Measurements from ENCODE around the gene PRC1. TPM values are rescaled to one million over a fixed set of nuclear protein-coding genes. Genes with fewer than 3 reads are reported as not detected.

PRC1 gene
- total and polyA plus RNA-seq, 2 of the 13 experiments (the other 11 are each of a cell fraction or from before 2014, with no cell fraction given) = 137 to 162 TPM

DNA sequence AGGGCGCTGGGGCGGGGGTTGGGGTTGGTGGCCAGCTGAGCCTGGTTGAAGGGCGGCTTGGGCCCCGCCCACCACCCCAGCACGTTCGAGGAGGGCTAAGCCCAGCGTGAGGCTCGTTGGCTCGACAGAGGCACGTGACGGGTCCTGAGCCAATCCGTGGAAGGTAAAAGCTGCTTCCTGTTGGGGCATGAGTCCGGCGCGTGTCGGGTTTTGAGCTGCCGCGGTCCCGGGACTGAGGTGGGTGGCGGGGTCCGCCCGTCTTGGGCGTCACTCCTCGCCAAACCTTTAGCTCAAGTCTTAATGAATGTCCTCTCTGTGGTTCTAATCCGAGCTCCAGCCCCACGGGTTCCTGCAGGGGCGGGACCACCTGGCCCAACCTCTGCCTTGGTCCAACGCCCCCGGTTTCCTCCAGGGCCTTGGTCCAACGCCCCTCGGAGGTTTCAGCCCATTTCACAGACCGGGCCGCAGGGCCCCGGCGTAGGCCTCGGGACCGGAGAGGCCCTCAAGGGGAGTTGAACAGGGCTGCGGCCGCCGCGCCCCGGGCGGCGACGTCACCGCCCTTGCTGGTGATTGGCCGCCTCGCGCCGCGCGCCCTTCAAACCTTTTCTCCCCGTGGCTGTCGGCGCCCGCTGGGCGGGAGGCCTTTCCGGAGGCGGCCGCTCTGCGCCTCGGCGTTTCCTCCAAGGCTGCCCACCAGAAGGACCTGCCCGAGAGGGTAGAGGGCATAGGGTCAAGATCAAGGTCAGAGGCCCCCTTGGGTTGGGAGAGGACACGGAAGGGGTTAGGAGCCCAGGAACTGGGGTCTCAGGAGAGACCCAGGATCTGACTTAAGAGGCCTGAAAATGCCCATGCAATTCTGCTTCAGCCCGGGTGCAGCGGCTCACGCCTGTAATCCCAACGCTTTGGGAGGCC, 39.4 kb downstream of the PRC1 start, which contains the start of gene RCCD1 (continued):
- no peak for TF ChIP-seq CEBPB (IDR thresholded peaks at IDR 0.05; ENCODE audit: borderline replicate concordance, low read depth, low read length)
- no peak for TF ChIP-seq PAWR (CRISPR knock-in tag; IDR thresholded peaks at IDR 0.05; ENCODE audit: borderline replicate concordance)
- peak; percentile 84 for TF ChIP-seq KLF12 (CRISPR knock-in tag; IDR thresholded peaks at IDR 0.05; ENCODE audit: borderline replicate concordance)
- peak; percentile 67 for TF ChIP-seq RXRA (CRISPR knock-in tag; IDR thresholded peaks at IDR 0.05)
- TF ChIP-seq ZNF83 (CRISPR knock-in tag; IDR thresholded peaks at IDR 0.05; ENCODE audit: borderline replicate concordance) = no peak
- TF ChIP-seq, protein P1, sequence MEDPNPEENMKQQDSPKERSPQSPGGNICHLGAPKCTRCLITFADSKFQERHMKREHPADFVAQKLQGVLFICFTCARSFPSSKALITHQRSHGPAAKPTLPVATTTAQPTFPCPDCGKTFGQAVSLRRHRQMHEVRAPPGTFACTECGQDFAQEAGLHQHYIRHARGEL (CRISPR knock-in tag; IDR thresholded peaks at IDR 0.05) = no peak
- peak; percentile 36; the same call in 1 of the 2 replicates for TF ChIP-seq RXRB (CRISPR knock-in tag; IDR thresholded peaks at IDR 0.05; ENCODE audit: borderline replicate concordance)
- peak; percentile 83; the same call in 1 of the 2 replicates for TF ChIP-seq GLI4 (CRISPR knock-in tag; IDR thresholded peaks at IDR 0.05; ENCODE audit: borderline replicate concordance)
- TF ChIP-seq, protein P2, sequence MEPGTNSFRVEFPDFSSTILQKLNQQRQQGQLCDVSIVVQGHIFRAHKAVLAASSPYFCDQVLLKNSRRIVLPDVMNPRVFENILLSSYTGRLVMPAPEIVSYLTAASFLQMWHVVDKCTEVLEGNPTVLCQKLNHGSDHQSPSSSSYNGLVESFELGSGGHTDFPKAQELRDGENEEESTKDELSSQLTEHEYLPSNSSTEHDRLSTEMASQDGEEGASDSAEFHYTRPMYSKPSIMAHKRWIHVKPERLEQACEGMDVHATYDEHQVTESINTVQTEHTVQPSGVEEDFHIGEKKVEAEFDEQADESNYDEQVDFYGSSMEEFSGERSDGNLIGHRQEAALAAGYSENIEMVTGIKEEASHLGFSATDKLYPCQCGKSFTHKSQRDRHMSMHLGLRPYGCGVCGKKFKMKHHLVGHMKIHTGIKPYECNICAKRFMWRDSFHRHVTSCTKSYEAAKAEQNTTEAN (CRISPR knock-in tag; conservative IDR thresholded peaks at IDR 0.05) = peak; percentile 74
- TF ChIP-seq HCFC1 (IDR thresholded peaks at IDR 0.05; ENCODE audit: low read depth, low read length) = no peak
- peak; percentile 93 for TF ChIP-seq ZFP36L1 (CRISPR knock-in tag; IDR thresholded peaks at IDR 0.05)
- TF ChIP-seq SIX4 (CRISPR knock-in tag; IDR thresholded peaks at IDR 0.05) = no peak
- TF ChIP-seq, protein P3, sequence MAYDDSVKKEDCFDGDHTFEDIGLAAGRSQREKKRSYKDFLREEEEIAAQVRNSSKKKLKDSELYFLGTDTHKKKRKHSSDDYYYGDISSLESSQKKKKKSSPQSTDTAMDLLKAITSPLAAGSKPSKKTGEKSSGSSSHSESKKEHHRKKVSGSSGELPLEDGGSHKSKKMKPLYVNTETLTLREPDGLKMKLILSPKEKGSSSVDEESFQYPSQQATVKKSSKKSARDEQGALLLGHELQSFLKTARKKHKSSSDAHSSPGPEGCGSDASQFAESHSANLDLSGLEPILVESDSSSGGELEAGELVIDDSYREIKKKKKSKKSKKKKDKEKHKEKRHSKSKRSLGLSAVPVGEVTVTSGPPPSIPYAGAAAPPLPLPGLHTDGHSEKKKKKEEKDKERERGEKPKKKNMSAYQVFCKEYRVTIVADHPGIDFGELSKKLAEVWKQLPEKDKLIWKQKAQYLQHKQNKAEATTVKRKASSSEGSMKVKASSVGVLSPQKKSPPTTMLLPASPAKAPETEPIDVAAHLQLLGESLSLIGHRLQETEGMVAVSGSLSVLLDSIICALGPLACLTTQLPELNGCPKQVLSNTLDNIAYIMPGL (CRISPR knock-in tag; IDR thresholded peaks at IDR 0.05; ENCODE audit: borderline replicate concordance in 1 of 2, low read depth in 1 of 2) = peak in 1 of 2 experiments; percentile 56; a peak in 1 of 4 replicates
- no peak for TF ChIP-seq ELF4 (CRISPR knock-in tag; IDR thresholded peaks at IDR 0.05; ENCODE audit: borderline replicate concordance)
- no peak for TF ChIP-seq RBM39 (IDR thresholded peaks at IDR 0.05; ENCODE audit: low read depth, low read length, poor library complexity, severe bottlenecking)
- TF ChIP-seq ZFP41 (CRISPR knock-in tag; IDR thresholded peaks at IDR 0.05; ENCODE audit: borderline replicate concordance) = peak; percentile 74; the same call in 1 of the 2 replicates
- no peak for TF ChIP-seq HNF4G (IDR thresholded peaks at IDR 0.05; ENCODE audit: borderline replicate concordance, low read depth, low read length)
- 0 out of 2 replicates have a peak, but pooled peaks have one; percentile 49 for TF ChIP-seq HNF4G (CRISPR knock-in tag; IDR thresholded peaks at IDR 0.05; ENCODE audit: borderline replicate concordance, low read depth)
- TF ChIP-seq ZNF138 (CRISPR knock-in tag; IDR thresholded peaks at IDR 0.05; ENCODE audit: low read depth) = 0 out of 2 replicates have a peak, but pooled peaks have one; percentile 48
- no peak; the same call in 1 of the 2 replicates for TF ChIP-seq SMAD1 (CRISPR knock-in tag; IDR thresholded peaks at IDR 0.05; ENCODE audit: borderline replicate concordance, low read depth)
- TF ChIP-seq NFRKB (IDR thresholded peaks at IDR 0.05) = no peak
- TF ChIP-seq TCF7L2 (IDR thresholded peaks at IDR 0.05; ENCODE audit: low read depth, low read length) = no peak
- peak; percentile 77; the same call in 1 of the 2 replicates for TF ChIP-seq NR1H2 (CRISPR knock-in tag; IDR thresholded peaks at IDR 0.05; ENCODE audit: borderline replicate concordance, low read depth)
- TF ChIP-seq ZFP36L2 (CRISPR knock-in tag; IDR thresholded peaks at IDR 0.05) = no peak
- TF ChIP-seq ZNF274 (CRISPR knock-in tag; IDR thresholded peaks at IDR 0.05) = peak; percentile 35; the same call in 1 of the 2 replicates
- no peak for TF ChIP-seq MZF1 (CRISPR knock-in tag; IDR thresholded peaks at IDR 0.05; ENCODE audit: borderline replicate concordance)

All from HepG2 (cell line).